Testis (tissue), 3 donors: ENCODE measurements around the gene GPR161. TPM values are rescaled to one million over a fixed set of nuclear protein-coding genes. Genes with fewer than 3 reads are reported as not detected.

Experiments used
- DNase-seq: peaks from one replicate; pipeline ENCODE4 v3.0.0-alpha.2; 2019
- H3K27ac ChIP-seq, 2 donors: fragments of 200-600 bp; sonication (generic); one replicate each; pipeline ENCODE4 v1.5.1; 2019
- H3K27me3 ChIP-seq: fragments of 200-600 bp; sonication (generic); one replicate; pipeline ENCODE4 v1.5.1; 2019
- H3K36me3 ChIP-seq: fragments of 200-600 bp; sonication (generic); one replicate; pipeline ENCODE4 v1.5.1; 2017; ENCODE audit warnings: low read depth; ENCODE audit errors: missing control alignments
- H3K4me1 ChIP-seq: fragments of 200-600 bp; sonication (generic); one replicate; pipeline ENCODE4 v1.5.1; 2019
- H3K4me3 ChIP-seq, 2 donors: fragments of 200-600 bp; sonication (generic); one replicate each; pipeline ENCODE4 v1.5.1; 2017 to 2019
- H3K9me3 ChIP-seq: fragments of 200-600 bp; sonication (generic); one replicate; pipeline ENCODE4 v1.5.1; 2017
- CTCF ChIP-seq, 3 experiments: fragments of 450-650 bp in 2 of 3; fragments of 200-600 bp in 1 of 3; sonication (generic) in 1 of 3; IDR thresholded peaks; one replicate each; pipeline ENCODE4 v1.5.1; 2016 to 2019; ENCODE audit warnings: antibody characterized with exemption in 3 of 3, mild to moderate bottlenecking in 2 of 3, moderate library complexity in 1 of 3
- POLR2A ChIP-seq: fragments of 450-650 bp; IDR thresholded peaks from one replicate; pipeline ENCODE4 v1.6.1; 2017; ENCODE audit warnings: antibody characterized with exemption, mild to moderate bottlenecking, moderate library complexity
- WGBS, 2 donors: methylation state at CpG; one replicate each; pipeline ENCODE4 v1.1.5; 2018; 5-methylcytosine and 5-hydroxymethylcytosine counted together
- intact Hi-C: fragments of 100-400 bp; cut with DNase I; formaldehyde crosslinking; loops from one replicate; pipeline ENCODE4 v1.15.1; 2023; ENCODE audit warnings: low total_unique reads
- polyA plus RNA-seq: library from polyadenylated mRNA; stranded (reverse); fragments of 350-450 nt; fragmentation: Illumina TruSeq; extraction: RNeasy Lipid Tissue Mini Kit (QIAGEN cat#74804); gene quantifications from one replicate; pipeline ENCODE4 v1.2.3, GENCODE V29; 2014; ENCODE audit warnings: low read depth, low replicate concordance; ENCODE audit not compliant: insufficient read depth
- total RNA-seq, 2 donors: library from RNA; depleted of rRNA; stranded (reverse); fragments of >200 nt; gene quantifications; one replicate each; pipeline ENCODE4 v1.2.3, GENCODE V29; 2016

GPR161 gene
- total and polyA plus RNA-seq, 3 donors from 2014 or later = 3.7 to 6.7 (median 6.1) TPM

- Histone ChIP-seq H3K9me3 (no peaks in the 10 kb centered on the region), H3K4me3 (no peak overlapping the region), H3K36me3 (no peaks in the 10 kb centered on the region), H3K27ac (no peak overlapping the region), H3K4me1 (no peaks in the 10 kb centered on the region), H3K27me3 (no peaks in the 10 kb centered on the region)
- TF ChIP-seq POLR2A (no peak), CTCF (IDR thresholded peaks at IDR 0.05) (no peak)
- intact Hi-C loops = no loop called here
- no peak for DNase-seq
- 92 to 96% methylated on average over 2 to 3 of the region's 3 CpGs for WGBS, 2 donors
Measured at GRCh38 chr1:168164771-168165170, 28.0 kb upstream of the GPR161 start.

GRCh38 chr1:168163670-168164069, 26.9 kb upstream of the GPR161 start:
- TF ChIP-seq CTCF (IDR thresholded peaks at IDR 0.05) = no peak
- TF ChIP-seq POLR2A = no peak
- DNase-seq = no peak
- Histone ChIP-seq H3K36me3 (no peaks in the 10 kb centered on the region), H3K4me1 (no peaks in the 10 kb centered on the region), H3K27me3 (no peaks in the 10 kb centered on the region), H3K9me3 (no peaks in the 10 kb centered on the region), H3K27ac (no peak overlapping the region), H3K4me3 (no peak overlapping the region)
- WGBS, 2 donors = 87 to 89% methylated on average over 3 of the region's 3 CpGs
- intact Hi-C loops = no loop called here

- Histone ChIP-seq H3K27ac (no peak overlapping the region), H3K4me1 (no peaks in the 10 kb centered on the region), H3K36me3 (no peaks in the 10 kb centered on the region), H3K9me3 (no peaks in the 10 kb centered on the region), H3K4me3 (no peak overlapping the region), H3K27me3 (no peaks in the 10 kb centered on the region)
- TF ChIP-seq POLR2A (no peak), CTCF (IDR thresholded peaks at IDR 0.05) (no peak)
- intact Hi-C loops = no loop called here
- 45 to 59% methylated on average over 2 of the region's 2 CpGs for WGBS, 2 donors
- peak; percentile 39 for DNase-seq
Measured at GRCh38 chr1:168161459-168161858, 24.7 kb upstream of the GPR161 start.

GRCh38 chr1:168159979-168160378, 23.2 kb upstream of the GPR161 start:
- intact Hi-C loops = no loop called here
- Histone ChIP-seq H3K27me3 (no peaks in the 10 kb centered on the region), H3K27ac (no peak overlapping the region), H3K9me3 (no peaks in the 10 kb centered on the region), H3K4me1 (no peaks in the 10 kb centered on the region), H3K4me3 (no peak overlapping the region), H3K36me3 (no peaks in the 10 kb centered on the region)
- WGBS, 2 donors = 94 to 100% methylated on average over 1 of the region's 1 CpG
- DNase-seq = no peak
- TF ChIP-seq CTCF (IDR thresholded peaks at IDR 0.05) = no peak
- TF ChIP-seq POLR2A = no peak

- WGBS, 2 donors = 46 to 70% methylated on average over 1 of the region's 1 CpG
Measured at GRCh38 chr1:168159251-168159650, 22.5 kb upstream of the GPR161 start.

More at GRCh38 chr1:168159251-168159650, 22.5 kb upstream of the GPR161 start:
- no peaks in the 10 kb centered on the region for H3K36me3 ChIP-seq
- H3K4me3 ChIP-seq = no peak overlapping the region
- no peak overlapping the region for H3K27ac ChIP-seq
- intact Hi-C loops = no loop called here
- no peaks in the 10 kb centered on the region for H3K4me1 ChIP-seq
- H3K9me3 ChIP-seq = no peaks in the 10 kb centered on the region
- no peaks in the 10 kb centered on the region for H3K27me3 ChIP-seq
- DNase-seq = no peak
- TF ChIP-seq POLR2A = no peak
- TF ChIP-seq CTCF (IDR thresholded peaks at IDR 0.05) = no peak
